Subcutaneous adipose tissue (tissue), 4 donors: ENCODE data around the gene FOXL1. TPM values are rescaled to one million over a fixed set of nuclear protein-coding genes. Genes with fewer than 3 reads are reported as not detected.

Experiments used
- CTCF ChIP-seq: fragments of 450-650 bp; IDR thresholded peaks from one replicate; pipeline ENCODE4 v1.5.1; 2016; ENCODE audit warnings: low read depth, mild to moderate bottlenecking, control low read depth, antibody characterized with exemption, moderate library complexity
- total RNA-seq, 4 donors: library from RNA; depleted of rRNA; stranded (reverse); fragments of >200 nt; gene quantifications; one replicate each; pipeline ENCODE4 v1.1.0, GENCODE V29; 2016

FOXL1 gene
- total RNA-seq, result not detected

- no peak for TF ChIP-seq CTCF
Measured at GRCh38 chr16:86578061-86578599, at the start of gene FOXL1. FOXL1 (plus strand) TSS chr16:86578549; CDS start chr16:86578724, 175 bp downstream.

- TF ChIP-seq CTCF, result no peak
Measured at GRCh38 chr16:86529160-86529559, 49.2 kb upstream of the FOXL1 start.

- no peak for TF ChIP-seq CTCF
Measured at GRCh38 chr16:86530251-86531190, 47.8 kb upstream of the FOXL1 start.

- TF ChIP-seq CTCF, result no peak
Measured at GRCh38 chr16:86531191-86531545, 47.2 kb upstream of the FOXL1 start.

- TF ChIP-seq CTCF, result no peak
Measured at GRCh38 chr16:86531641-86532525, 46.5 kb upstream of the FOXL1 start.

GRCh38 chr16:86532526-86532815 lies 45.9 kb upstream of the FOXL1 start:
- no peak for TF ChIP-seq CTCF

GRCh38 chr16:86533076-86533475 lies 45.3 kb upstream of the FOXL1 start:
- no peak for TF ChIP-seq CTCF
